GM12878 (cell line): ENCODE data around the gene ZDHHC7.

ENCODE experiments used
- CUX1 ChIP-seq: IDR thresholded peaks from 2 replicates; pipeline ENCODE4 v1.6.1; 2012; ENCODE audit warnings: improper control_type of control experiment, low read depth, low read length; ENCODE audit not compliant: insufficient replicate concordance
- POLR2A ChIP-seq: IDR thresholded peaks from 2 replicates; pipeline ENCODE4 v1.6.1; 2011; ENCODE audit warnings: low read depth, mild to moderate bottlenecking, low read length
- RAD21 ChIP-seq: IDR thresholded peaks from 2 replicates; pipeline ENCODE4 v1.6.1; 2011; ENCODE audit warnings: mild to moderate bottlenecking, low read depth, low read length, moderate library complexity; ENCODE audit not compliant: insufficient read depth
- SIX5 ChIP-seq: IDR thresholded peaks from 2 replicates; pipeline ENCODE4 v1.6.1; 2011; ENCODE audit warnings: mild to moderate bottlenecking, low read depth, low read length, moderate library complexity; ENCODE audit not compliant: severe bottlenecking
- SMAD1 ChIP-seq: fragments of 450-650 bp; IDR thresholded peaks from 2 replicates; pipeline ENCODE4 v1.6.1; 2018; ENCODE audit warnings: mild to moderate bottlenecking, low read depth; ENCODE audit not compliant: partially characterized antibody

DNA sequence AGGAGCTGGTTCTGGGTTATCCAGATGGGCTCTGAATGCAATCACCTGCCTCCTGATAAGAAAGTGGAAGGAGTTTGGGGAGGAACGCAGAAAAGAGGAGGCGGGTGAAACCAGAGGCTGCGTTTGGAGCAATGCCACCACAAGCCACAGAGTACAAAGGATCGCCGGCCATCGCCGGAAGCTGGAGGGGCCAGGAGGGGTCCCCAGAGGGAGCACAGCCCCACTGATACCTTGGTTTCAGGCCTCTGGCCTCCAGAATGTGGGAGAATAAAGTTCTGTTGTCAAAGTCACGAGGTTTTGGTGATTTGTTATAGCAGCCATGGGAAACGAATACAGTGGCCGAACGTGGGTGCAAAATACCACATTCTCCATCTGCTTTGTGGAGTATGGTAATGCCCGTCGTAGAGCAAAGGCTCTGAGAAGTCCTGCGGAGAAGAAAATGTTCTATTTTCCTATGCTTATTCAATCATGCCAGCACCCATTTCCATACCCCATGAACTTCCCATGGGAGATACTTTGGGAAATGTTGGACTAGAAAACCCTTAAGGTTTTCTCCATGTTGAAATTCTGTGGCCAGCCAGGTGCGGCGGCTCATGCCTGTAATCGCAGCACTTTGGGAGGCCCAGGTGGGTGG is 51.4 kb downstream of the ZDHHC7 start:
- TF ChIP-seq SMAD1 = no peak
- TF ChIP-seq POLR2A = no peak
- no peak for TF ChIP-seq RAD21
- TF ChIP-seq CUX1 = no peak
- TF ChIP-seq SIX5 = no peak
